NCI-H2227 (cell line): ENCODE data around the gene TTC39B.
A peak's percentile ranks its signal among the peaks of the same experiment; 100 is the strongest.

Experiments used
- DNase-seq: peaks from one replicate; lab custom pipeline; 2025; ENCODE audit not compliant: unreplicated experiment; lab: John Stamatoyannopoulos, UW

TTC39B gene

GRCh38 chr9:15182730-15183129 lies 124.3 kb downstream of the TTC39B start:
- DNase-seq, result no peak

GRCh38 chr9:15182101-15182551 lies 124.9 kb downstream of the TTC39B start:
- peak; percentile 89 for DNase-seq

- DNase-seq, result no peak
Observed at GRCh38 chr9:15180124-15180523, 126.9 kb downstream of the TTC39B start.

- no peak for DNase-seq
Observed at GRCh38 chr9:15178631-15179030, 128.4 kb downstream of the TTC39B start.

- no peak for DNase-seq
Observed at GRCh38 chr9:15176836-15177235, 130.2 kb downstream of the TTC39B start.

- DNase-seq, result no peak
Observed at GRCh38 chr9:15163931-15164330, 143.1 kb downstream of the TTC39B start.

GRCh38 chr9:15161753-15162152 lies 145.3 kb downstream of the TTC39B start:
- no peak for DNase-seq

- no peak for DNase-seq
Observed at GRCh38 chr9:15160673-15161072, 146.3 kb downstream of the TTC39B start.

- no peak for DNase-seq
Observed at GRCh38 chr9:15158064-15158463, 149.0 kb downstream of the TTC39B start.

- no peak for DNase-seq
Observed at GRCh38 chr9:15157381-15157780, 149.6 kb downstream of the TTC39B start.

GRCh38 chr9:15156241-15156640 lies 150.8 kb downstream of the TTC39B start:
- DNase-seq, result no peak

- DNase-seq, result no peak
Observed at GRCh38 chr9:15155826-15156225, 151.2 kb downstream of the TTC39B start.

GRCh38 chr9:15155323-15155722 lies 151.7 kb downstream of the TTC39B start:
- no peak for DNase-seq

GRCh38 chr9:15154677-15155076 lies 152.3 kb downstream of the TTC39B start:
- DNase-seq, result no peak

GRCh38 chr9:15153961-15154360 lies 153.1 kb downstream of the TTC39B start:
- no peak for DNase-seq

- no peak for DNase-seq
Observed at GRCh38 chr9:15150939-15151338, 156.1 kb downstream of the TTC39B start.

GRCh38 chr9:15149450-15149849 lies 157.6 kb downstream of the TTC39B start:
- no peak for DNase-seq

- DNase-seq, result peak; percentile 53
Observed at GRCh38 chr9:15146268-15146700, 160.7 kb downstream of the TTC39B start.

GRCh38 chr9:15144622-15145061 lies 162.4 kb downstream of the TTC39B start:
- DNase-seq, result no peak

- DNase-seq, result peak; percentile 59
Observed at GRCh38 chr9:15142878-15143534, 164.0 kb downstream of the TTC39B start.

GRCh38 chr9:15140051-15140450 lies 167.0 kb downstream of the TTC39B start:
- no peak for DNase-seq

- no peak for DNase-seq
Observed at GRCh38 chr9:15139469-15139868, 167.5 kb downstream of the TTC39B start.

GRCh38 chr9:15138357-15138686 lies 168.7 kb downstream of the TTC39B start:
- DNase-seq, result no peak
